ENCODE measurements around the gene SPINK7. TPM values are rescaled to one million over a fixed set of nuclear protein-coding genes. Genes with fewer than 3 reads are reported as not detected.

SPINK7 gene
- total and polyA plus RNA-seq, 12 donors: not detected

- WGBS, 2 donors: 68 to 73% methylated on average over 6 of the region's 6 CpGs
- H3K27me3 ChIP-seq: no peaks in the 10 kb centered on the region
- no peaks in the 10 kb centered on the region for H3K9me3 ChIP-seq
- peak; percentile 15 to 69 (median 49) for TF ChIP-seq CTCF (IDR thresholded peaks at IDR 0.05)
- no peaks in the 10 kb centered on the region for H3K4me1 ChIP-seq
- ATAC-seq (peak in 5 of 8 donors; percentile 16 to 72 (median 65)), DNase-seq (no peak)
- no peak overlapping the region for H3K4me3 ChIP-seq
- no peaks in the 10 kb centered on the region for H3K36me3 ChIP-seq
- no peak overlapping the region for H3K27ac ChIP-seq
- intact Hi-C loops (cut with DNase I): loop anchor here in 5 of 10 donors (2.0 to 10.0 kb wide), 5 partner anchors 84 to 442 kb away; no protein-coding TSS in a partner anchor
Observed at GRCh38 chr5:148290271-148291195, 21.7 kb upstream of the SPINK7 start.

GRCh38 chr5:148297731-148298130, 14.5 kb upstream of the SPINK7 start:
- DNase-seq: no peak
- WGBS, 2 donors: 86 to 88% methylated on average over 4 of the region's 4 CpGs

GRCh38 chr5:148306446-148306845, 5.8 kb upstream of the SPINK7 start:
- no peak overlapping the region for H3K4me3 ChIP-seq
- H3K36me3 ChIP-seq: no peaks in the 10 kb centered on the region
- DNase-seq (no peak), ATAC-seq (no peak)
- no peaks in the 10 kb centered on the region for H3K27me3 ChIP-seq
- intact Hi-C loops (cut with DNase I): loop anchor here in 1 of 10 donors (10.0 kb wide), 1 partner anchor 48 kb away; no protein-coding TSS in a partner anchor
- H3K4me1 ChIP-seq: no peaks in the 10 kb centered on the region
- H3K27ac ChIP-seq: no peak overlapping the region
- H3K9me3 ChIP-seq: no peaks in the 10 kb centered on the region
- WGBS, 2 donors: 80 to 95% methylated on average over 1 of the region's 1 CpG
- no peak for TF ChIP-seq CTCF (IDR thresholded peaks at IDR 0.05)

More at GRCh38 chr5:148297731-148298130, 14.5 kb upstream of the SPINK7 start:
- H3K9me3 ChIP-seq: no peaks in the 10 kb centered on the region
- ATAC-seq: no peak
- no peaks in the 10 kb centered on the region for H3K4me1 ChIP-seq
- no peaks in the 10 kb centered on the region for H3K36me3 ChIP-seq
- no peak overlapping the region for H3K27ac ChIP-seq
- TF ChIP-seq CTCF (IDR thresholded peaks at IDR 0.05): no peak
- no peak overlapping the region for H3K4me3 ChIP-seq
- intact Hi-C loops (cut with DNase I): loop anchor here in 4 of 10 donors (10.0 kb wide), 3 partner anchors 77 to 427 kb away; no protein-coding TSS in a partner anchor
- H3K27me3 ChIP-seq: no peaks in the 10 kb centered on the region

- Histone ChIP-seq H3K4me3 (no peak overlapping the region), H3K4me1 (peaks cover 0 to 2% (median 0%) of the 10 kb centered on the region in 9 donors), H3K9me3 (no peaks in the 10 kb centered on the region), H3K36me3 (no peaks in the 10 kb centered on the region), H3K27ac (no peak overlapping the region), H3K27me3 (no peaks in the 10 kb centered on the region)
- TF ChIP-seq CTCF (IDR thresholded peaks at IDR 0.05): no peak
- DNase-seq (no peak), ATAC-seq (no peak)
- intact Hi-C loops (cut with DNase I): loop anchor here in 1 of 10 donors (10.0 kb wide), 1 partner anchor 46 kb away; no protein-coding TSS in a partner anchor
- WGBS, 2 donors: 81 to 82% methylated on average over 3 of the region's 3 CpGs
Observed at GRCh38 chr5:148309019-148309418, 3.2 kb upstream of the SPINK7 start.
